B cell (primary cell): ENCODE data around the gene FMN1. TPM values are rescaled to one million over a fixed set of nuclear protein-coding genes. Genes with fewer than 3 reads are reported as not detected.

Experiments
- ATAC-seq: fragments of 200-7000 bp; cut with Tn5 transposase; one replicate; pipeline ENCODE4 v1.10.0; 2021; ENCODE audit warnings: low read depth, mild to moderate bottlenecking, moderate number of reproducible peaks, moderate library complexity
- CTCF ChIA-PET: fragments of 350-600 bp; sonication (Branson Sonifier 250); formaldehyde crosslinking; loops from one replicate; lab custom pipeline; 2021; ENCODE audit warnings: antibody characterized with exemption, inconsistent platforms; lab: Charles Lee
- POLR2A ChIA-PET: fragments of 350-600 bp; sonication (Branson Sonifier 250); formaldehyde crosslinking; loops from one replicate; lab custom pipeline; 2021; ENCODE audit warnings: antibody characterized with exemption; lab: Charles Lee
- DNase-seq: peaks from one replicate; pipeline ENCODE4 v3.0.0; 2013
- H2AFZ ChIP-seq: 2 replicates; pipeline ENCODE4 v1.6.1; 2012; ENCODE audit warnings: mild to moderate bottlenecking, low read depth, low read length; ENCODE audit not compliant: insufficient read depth, poor library complexity, severe bottlenecking
- H3K27ac ChIP-seq, 2 donors: 1 replicate in 1 of 2; 2 replicates in 1 of 2; pipeline ENCODE4 v1.5.1; 2012 to 2013; ENCODE audit warnings: low read length in 2 of 2, mild to moderate bottlenecking in 2 of 2, moderate library complexity in 1 of 2
- H3K27me3 ChIP-seq, 4 experiments: fragments of 200-600 bp in 1 of 4; sonication (generic) in 1 of 4; replicated peaks in 1 of 4; 1 replicate in 2 of 4; 2 replicates in 2 of 4; pipeline versions ENCODE4 v1.6.1 to v1.7.0; 2013 to 2016; ENCODE audit warnings: low read length in 3 of 4, mild to moderate bottlenecking in 2 of 4, mixed read lengths in 1 of 4, moderate library complexity in 1 of 4; ENCODE audit not compliant: insufficient read depth in 4 of 4, control insufficient read depth in 3 of 4; ENCODE audit errors: control extremely low read depth in 1 of 4
- H3K36me3 ChIP-seq, 2 experiments: replicated peaks in 1 of 2; 1 replicate in 1 of 2; 2 replicates in 1 of 2; pipeline versions ENCODE4 v1.6.1 to v1.7.1; 2013; ENCODE audit warnings: low read length in 1 of 2; ENCODE audit not compliant: insufficient read depth in 2 of 2, control insufficient read depth in 1 of 2; ENCODE audit errors: control extremely low read depth in 1 of 2, extremely low read depth in 1 of 2
- H3K4me1 ChIP-seq, 2 donors: fragments of 200-600 bp in 1 of 2; sonication (generic) in 1 of 2; 1 replicate in 1 of 2; 2 replicates in 1 of 2; pipeline versions ENCODE4 v1.5.1 to v1.6.1; 2013 to 2017; ENCODE audit warnings: low read length in 2 of 2; ENCODE audit not compliant: control insufficient read depth in 2 of 2, insufficient read depth in 2 of 2
- H3K4me2 ChIP-seq: replicated peaks from 2 replicates; pipeline ENCODE3; 2012; ENCODE audit warnings: mild to moderate bottlenecking, low read depth, low read length; ENCODE audit not compliant: poor library complexity, severe bottlenecking
- H3K4me3 ChIP-seq, 5 experiments: fragments of 200-600 bp in 1 of 5; sonication (generic) in 1 of 5; 1 replicate in 3 of 5; 2 replicates in 2 of 5; pipeline versions ENCODE4 v1.5.1 to v1.7.0; 2011 to 2016; ENCODE audit warnings: low read length in 4 of 5, mild to moderate bottlenecking in 4 of 5, low read depth in 2 of 5, control low read depth in 1 of 5, moderate library complexity in 1 of 5; ENCODE audit not compliant: insufficient read depth in 1 of 5; ENCODE audit errors: control extremely low read depth in 1 of 5, extremely low read depth in 1 of 5
- H3K79me2 ChIP-seq: fragments of 200-600 bp; sonication (generic); one replicate; pipeline ENCODE4 v1.6.0; 2016; ENCODE audit warnings: low read length; ENCODE audit not compliant: control insufficient read depth, insufficient read depth
- H3K9ac ChIP-seq: fragments of 200-600 bp; sonication (generic); 2 replicates; pipeline ENCODE4 v1.6.1; 2017; ENCODE audit warnings: mild to moderate bottlenecking, low read length, moderate library complexity
- H3K9me3 ChIP-seq, 3 donors: one replicate each; pipeline versions ENCODE4 v1.6.1 to v1.7.1; 2013; ENCODE audit warnings: low read length in 2 of 3; ENCODE audit not compliant: control insufficient read depth in 2 of 3, insufficient read depth in 1 of 3; ENCODE audit errors: control extremely low read depth in 1 of 3
- H4K20me1 ChIP-seq: 2 replicates; pipeline ENCODE4 v1.6.0; 2012; ENCODE audit warnings: mild to moderate bottlenecking, low read length; ENCODE audit not compliant: insufficient read depth, control insufficient read depth, poor library complexity, severe bottlenecking
- H3K27ac Mint-ChIP-seq: one replicate; pipeline ENCODE4 v1.8.0; 2021; ENCODE audit warnings: mixed read lengths
- H3K27me3 Mint-ChIP-seq: one replicate; pipeline ENCODE4 v1.8.0; 2021; ENCODE audit warnings: mixed read lengths
- H3K4me1 Mint-ChIP-seq: one replicate; pipeline ENCODE4 v1.8.0; 2021; ENCODE audit warnings: mixed read lengths
- H3K4me3 Mint-ChIP-seq: one replicate; pipeline ENCODE4 v1.8.0; 2021; ENCODE audit warnings: mixed read lengths
- H3K9me3 Mint-ChIP-seq: one replicate; pipeline ENCODE4 v1.8.0; 2022; ENCODE audit warnings: mixed read lengths; ENCODE audit not compliant: insufficient read depth
- CTCF ChIP-seq: fragments of 200-600 bp; IDR thresholded peaks from one replicate; pipeline ENCODE4 v1.8.0; 2022; ENCODE audit warnings: antibody characterized with exemption, mild to moderate bottlenecking
- EZH2 ChIP-seq: IDR thresholded peaks from 2 replicates; pipeline ENCODE4 v1.6.1; 2012; ENCODE audit warnings: borderline replicate concordance, low read depth, mild to moderate bottlenecking, moderate library complexity, low read length; ENCODE audit not compliant: insufficient read depth, poor library complexity, severe bottlenecking
- WGBS: methylation state at CpG from one replicate; pipeline ENCODE4 v1.1.5; 2013; ENCODE audit warnings: missing lambda C conversion rate; ENCODE audit not compliant: insufficient coverage; 5-methylcytosine and 5-hydroxymethylcytosine counted together
- intact Hi-C: fragments of 100-400 bp; cut with micrococcal nuclease; formaldehyde crosslinking; loops from one replicate; pipeline ENCODE4 v1.10.0; 2022
- polyA plus RNA-seq: library from polyadenylated mRNA; depleted of rRNA; stranded (reverse); fragments of >200 nt; gene quantifications from 2 replicates; pipeline ENCODE4 v1.2.3, GENCODE V29; 2012
- total RNA-seq, 2 donors: library from RNA; stranded (reverse); fragments of 120-200 nt in 1 of 2; gene quantifications; 1 replicate in 1 of 2; 2 replicates in 1 of 2; pipeline versions ENCODE4 v1.2.3 to v1.2.4, GENCODE V29; 2013 to 2022

FMN1 gene
- total and polyA plus RNA-seq, 2 donors (not counting 1 experiment from before 2014, with no cell fraction given), result 0.21 to 0.96 TPM

- ChIA-PET CTCF (no interaction called here), POLR2A (no interaction called here)
- no peak overlapping the region for H3K27ac ChIP-seq
- Mint-ChIP-seq H3K9me3 (no peaks in the 10 kb centered on the region), H3K4me3 (no peak overlapping the region), H3K4me1 (no peaks in the 10 kb centered on the region), H3K27ac (no peak overlapping the region), H3K27me3 (peaks cover 32% of the 10 kb centered on the region)
- ATAC-seq, result no peak
- WGBS, result no CpG with 5 or more reads among the region's 2 CpGs
- no peaks in the 10 kb centered on the region for H4K20me1 ChIP-seq
- H3K36me3 ChIP-seq, result no peaks in the 10 kb centered on the region
- H3K9ac ChIP-seq, result no peak overlapping the region
- no peak overlapping the region for H3K4me3 ChIP-seq
- peaks cover 0 to 1% (median 0%) of the 10 kb centered on the region in 3 donors for H3K9me3 ChIP-seq
- H3K4me1 ChIP-seq, result no peaks in the 10 kb centered on the region
- no peaks in the 10 kb centered on the region for H3K27me3 ChIP-seq
- H3K79me2 ChIP-seq, result no peaks in the 10 kb centered on the region
- DNase-seq, result no peak
- no peak overlapping the region for H3K4me2 ChIP-seq
- no peak overlapping the region for H2AFZ ChIP-seq
- intact Hi-C loops, result no loop called here
- TF ChIP-seq EZH2, result no peak
- TF ChIP-seq CTCF, result no peak
Observed at GRCh38 chr15:33104212-33104611, 90.3 kb downstream of the FMN1 start.

- CTCF ChIA-PET, result no interaction called here
- no peaks in the 10 kb centered on the region for H4K20me1 ChIP-seq
- ATAC-seq, result no peak
- H3K4me3 Mint-ChIP-seq, result no peak overlapping the region
- DNase-seq, result no peak
- no peaks in the 10 kb centered on the region for H3K4me1 ChIP-seq
- intact Hi-C loops, result no loop called here
- no peaks in the 10 kb centered on the region for H3K27me3 ChIP-seq
- H3K9me3 Mint-ChIP-seq, result no peaks in the 10 kb centered on the region
- H3K79me2 ChIP-seq, result no peaks in the 10 kb centered on the region
- H2AFZ ChIP-seq, result no peak overlapping the region
- no peak overlapping the region for H3K27ac ChIP-seq
- H3K4me3 ChIP-seq, result no peak overlapping the region
- H3K4me1 Mint-ChIP-seq, result no peaks in the 10 kb centered on the region
- peaks cover 0 to 1% (median 0%) of the 10 kb centered on the region in 3 donors for H3K9me3 ChIP-seq
- H3K27me3 Mint-ChIP-seq, result peaks cover 16% of the 10 kb centered on the region
- WGBS, result no CpG with 5 or more reads among the region's 3 CpGs
- no peak for TF ChIP-seq EZH2
- no peak for TF ChIP-seq CTCF
- no peaks in the 10 kb centered on the region for H3K36me3 ChIP-seq
- no peak overlapping the region for H3K27ac Mint-ChIP-seq
- no peak overlapping the region for H3K9ac ChIP-seq
- POLR2A ChIA-PET, result no interaction called here
- H3K4me2 ChIP-seq, result no peak overlapping the region
Observed at GRCh38 chr15:33101036-33101435, 93.5 kb downstream of the FMN1 start.
